ENCODE results near the gene MRPS7.
"Not testable (repeated sequence)": the region's sequence is repeated elsewhere in the genome, so short reads cannot be mapped to it uniquely, and the experiment has no call there.

The MRPS7 gene

GRCh38 chr17:75271233-75271954 lies 9.7 kb downstream of the MRPS7 start:
- no peak for DNase-seq (ENCODE audit: low read depth)

GRCh38 chr17:75271955-75272847 lies 10.5 kb downstream of the MRPS7 start:
- DNase-seq (ENCODE audit: low read depth): no peak

- DNase-seq (ENCODE audit: low read depth): no peak
Measured at GRCh38 chr17:75272848-75273184, 11.1 kb downstream of the MRPS7 start.

GRCh38 chr17:75273977-75274708 lies 12.5 kb downstream of the MRPS7 start:
- no peak for DNase-seq (ENCODE audit: low read depth)

GRCh38 chr17:75277664-75278071 lies 16.0 kb downstream of the MRPS7 start:
- peak; percentile 35 for DNase-seq (ENCODE audit: low read depth)

- DNase-seq (ENCODE audit: low read depth): not testable (repeated sequence)
Measured at GRCh38 chr17:75280189-75280588, 18.5 kb downstream of the MRPS7 start.

GRCh38 chr17:75285123-75285522 lies 23.4 kb downstream of the MRPS7 start:
- DNase-seq (ENCODE audit: low read depth): no peak

- DNase-seq (ENCODE audit: low read depth): no peak
Measured at GRCh38 chr17:75287221-75287620, 25.5 kb downstream of the MRPS7 start.

GRCh38 chr17:75288359-75288758 lies 26.7 kb downstream of the MRPS7 start:
- DNase-seq (ENCODE audit: low read depth): no peak

GRCh38 chr17:75288770-75289114 lies 27.1 kb downstream of the MRPS7 start:
- no peak for DNase-seq (ENCODE audit: low read depth)

- DNase-seq (ENCODE audit: low read depth): peak; percentile 84
Measured at GRCh38 chr17:75289115-75289831, 27.6 kb downstream of the MRPS7 start, which contains the start of gene SLC25A19. TSS of gene SLC25A19 (minus strand) at chr17:75289433. CDS start at chr17:75286764, 2,669 bp downstream.

GRCh38 chr17:75289832-75290337 lies 28.2 kb downstream of the MRPS7 start:
- no peak for DNase-seq (ENCODE audit: low read depth)

- not testable (repeated sequence) for DNase-seq (ENCODE audit: low read depth)
Measured at GRCh38 chr17:75292810-75293448, 31.2 kb downstream of the MRPS7 start.

- no peak for DNase-seq (ENCODE audit: low read depth)
Measured at GRCh38 chr17:75295201-75296158, 33.8 kb downstream of the MRPS7 start.

GRCh38 chr17:75300280-75300679 lies 38.6 kb downstream of the MRPS7 start:
- no peak for DNase-seq (ENCODE audit: low read depth)

GRCh38 chr17:75301049-75301448 lies 39.4 kb downstream of the MRPS7 start:
- DNase-seq (ENCODE audit: low read depth): no peak

GRCh38 chr17:75301502-75302206 lies 40.0 kb downstream of the MRPS7 start:
- DNase-seq (ENCODE audit: low read depth): no peak

GRCh38 chr17:75307957-75308731 lies 46.5 kb downstream of the MRPS7 start:
- no peak for DNase-seq (ENCODE audit: low read depth)

Measured in HS-27A (cell line).